SK-N-SH treated with all-trans-retinoic acid at 6 μM for 48 hours (cell line): ENCODE results near the gene NDUFAF2.

Experiments used
- ATAC-seq: fragments of 200-7000 bp; cut with Tn5 transposase; 3 replicates; pipeline ENCODE4 v1.9.1; 2020; ENCODE audit warnings: mild to moderate bottlenecking, moderate library complexity
- ARNTL ChIP-seq: fragments of 450-650 bp; formaldehyde crosslinking; IDR thresholded peaks from 2 replicates; pipeline ENCODE4 v1.5.0; 2020; ENCODE audit warnings: low read depth, mild to moderate bottlenecking, moderate library complexity, borderline replicate concordance
- CREB5 ChIP-seq: fragments of 250-450 bp; sonication (Bioruptor Pico); IDR thresholded peaks from 2 replicates; pipeline ENCODE4 v1.5.1; 2020; ENCODE audit warnings: low read depth, mild to moderate bottlenecking, moderate library complexity
- CSRNP3 ChIP-seq: fragments of 250-450 bp; sonication (Bioruptor Pico); IDR thresholded peaks from 2 replicates; pipeline ENCODE4 v1.5.1; 2021; ENCODE audit warnings: mild to moderate bottlenecking, moderate library complexity
- ESRRG ChIP-seq: fragments of 250-450 bp; sonication (Bioruptor Pico); IDR thresholded peaks from 2 replicates; pipeline ENCODE4 v1.6.1; 2021; ENCODE audit warnings: mild to moderate bottlenecking
- GLIS3 ChIP-seq: fragments of 250-450 bp; sonication (Bioruptor Pico); IDR thresholded peaks from 2 replicates; pipeline ENCODE4 v1.5.0; 2020; ENCODE audit warnings: mild to moderate bottlenecking, moderate library complexity
- ISL1 ChIP-seq: fragments of 250-450 bp; sonication (Bioruptor Pico); IDR thresholded peaks from 2 replicates; pipeline ENCODE4 v2.1.2; 2022; ENCODE audit warnings: mild to moderate bottlenecking, moderate library complexity
- OSR1 ChIP-seq: fragments of 250-450 bp; sonication (Bioruptor Pico); IDR thresholded peaks from 2 replicates; pipeline ENCODE4 v1.8.0; 2022; ENCODE audit warnings: moderate library complexity, mild to moderate bottlenecking, inconsistent platforms
- PATZ1 ChIP-seq: fragments of 250-450 bp; sonication (Bioruptor Pico); IDR thresholded peaks from 2 replicates; pipeline ENCODE4 v1.8.0; 2020; ENCODE audit warnings: mild to moderate bottlenecking, moderate library complexity, borderline replicate concordance
- POU6F1 ChIP-seq: fragments of 250-450 bp; sonication (Bioruptor Pico); IDR thresholded peaks from 2 replicates; pipeline ENCODE4 v1.8.0; 2021; ENCODE audit warnings: low read depth, mild to moderate bottlenecking, moderate library complexity, borderline replicate concordance
- PPARA ChIP-seq: fragments of 250-450 bp; sonication (Bioruptor Pico); IDR thresholded peaks from 2 replicates; pipeline ENCODE4 v1.5.0; 2020; ENCODE audit warnings: mild to moderate bottlenecking, borderline replicate concordance
- RARB ChIP-seq: fragments of 250-450 bp; sonication (Bioruptor Pico); IDR thresholded peaks from 2 replicates; pipeline ENCODE4 v1.8.0; 2021; ENCODE audit warnings: mild to moderate bottlenecking, moderate library complexity
- SNAI2 ChIP-seq: fragments of 250-450 bp; sonication (Bioruptor Pico); IDR thresholded peaks from 2 replicates; pipeline ENCODE4 v1.5.0; 2020; ENCODE audit warnings: mild to moderate bottlenecking, moderate library complexity
- TCF4 ChIP-seq: fragments of 250-450 bp; sonication (Bioruptor Pico); IDR thresholded peaks from 2 replicates; pipeline ENCODE4 v1.8.0; 2021; ENCODE audit warnings: mild to moderate bottlenecking, moderate library complexity, borderline replicate concordance
- TOX ChIP-seq: fragments of 250-450 bp; sonication (Bioruptor Pico); IDR thresholded peaks from 2 replicates; pipeline ENCODE4 v1.8.0; 2021; ENCODE audit warnings: mild to moderate bottlenecking, moderate library complexity, borderline replicate concordance
- TSHZ2 ChIP-seq: fragments of 250-450 bp; sonication (Bioruptor Pico); IDR thresholded peaks from 2 replicates; pipeline ENCODE4 v1.5.0; 2020; ENCODE audit warnings: mild to moderate bottlenecking, moderate library complexity
- ZC3H10 ChIP-seq: fragments of 250-450 bp; sonication (Bioruptor Pico); IDR thresholded peaks from 2 replicates; pipeline ENCODE4 v1.5.1; 2021; ENCODE audit warnings: mild to moderate bottlenecking, moderate library complexity
- ZFP3 ChIP-seq: fragments of 250-450 bp; sonication (Bioruptor Pico); IDR thresholded peaks from 2 replicates; pipeline ENCODE4 v1.5.0; 2020; ENCODE audit warnings: mild to moderate bottlenecking, moderate library complexity
- ZFP30 ChIP-seq: fragments of 450-650 bp; formaldehyde crosslinking; IDR thresholded peaks from 2 replicates; pipeline ENCODE4 v1.5.0; 2022; ENCODE audit warnings: mild to moderate bottlenecking, moderate library complexity
- ZNF565 ChIP-seq: fragments of 450-650 bp; formaldehyde crosslinking; conservative IDR thresholded peaks from 2 replicates; pipeline ENCODE4 v1.5.0; 2020; ENCODE audit warnings: low read depth, mild to moderate bottlenecking, moderate library complexity
- ZNF70 ChIP-seq: fragments of 450-650 bp; formaldehyde crosslinking; IDR thresholded peaks from 2 replicates; pipeline ENCODE4 v1.5.0; 2020; ENCODE audit warnings: mild to moderate bottlenecking, moderate library complexity

The NDUFAF2 gene

GRCh38 chr5:61044545-61044944 lies 99.5 kb downstream of the NDUFAF2 start:
- ATAC-seq: no peak
- TF ChIP-seq CSRNP3 (CRISPR knock-in tag) (no peak), SNAI2 (no peak), RARB (no peak), PPARA (CRISPR knock-in tag) (no peak)

- ATAC-seq: no peak
- TF ChIP-seq TOX (CRISPR knock-in tag) (no peak), RARB (no peak), TSHZ2 (CRISPR knock-in tag) (no peak), POU6F1 (CRISPR knock-in tag) (no peak), TCF4 (CRISPR knock-in tag) (no peak), ZNF565 (no peak)
Observed at GRCh38 chr5:61047346-61047745, 102.3 kb downstream of the NDUFAF2 start.

- ATAC-seq: peak; percentile 31; the same call in 1 of the 3 replicates
- TF ChIP-seq ZFP3 (CRISPR knock-in tag): no peak
- TF ChIP-seq TOX (CRISPR knock-in tag): no peak
- TF ChIP-seq OSR1 (CRISPR knock-in tag): no peak
- no peak for TF ChIP-seq CREB5 (CRISPR knock-in tag)
- TF ChIP-seq ZFP30: no peak
- no peak for TF ChIP-seq ZNF565
- TF ChIP-seq ESRRG (CRISPR knock-in tag): no peak
- no peak for TF ChIP-seq ZC3H10 (CRISPR knock-in tag)
- no peak for TF ChIP-seq PATZ1 (CRISPR knock-in tag)
- TF ChIP-seq GLIS3 (CRISPR knock-in tag): no peak
Observed at GRCh38 chr5:61048534-61048933, 103.5 kb downstream of the NDUFAF2 start.

GRCh38 chr5:61050292-61050691 lies 105.3 kb downstream of the NDUFAF2 start:
- no peak for ATAC-seq
- TF ChIP-seq CREB5 (CRISPR knock-in tag) (no peak), RARB (no peak), ZFP30 (no peak), ZFP3 (CRISPR knock-in tag) (no peak), ZNF70 (CRISPR knock-in tag) (no peak), ARNTL (no peak), TSHZ2 (CRISPR knock-in tag) (no peak), ISL1 (no peak), TCF4 (CRISPR knock-in tag) (no peak), ZC3H10 (CRISPR knock-in tag) (no peak), TOX (CRISPR knock-in tag) (no peak)
